Uterus (tissue), 2 donors: ENCODE data around the gene NDE1.

Experiments
- POLR2A ChIP-seq, 2 donors: fragments of 450-650 bp; IDR thresholded peaks; one replicate each; pipeline ENCODE4 v1.6.1; 2016; ENCODE audit warnings: antibody characterized with exemption in 2 of 2, mild to moderate bottlenecking in 1 of 2, moderate library complexity in 1 of 2
- TF ChIP-seq, protein P1 (sequence below), 4 experiments: fragments of 200-600 bp in 2 of 4; fragments of 450-650 bp in 2 of 4; sonication (generic) in 2 of 4; IDR thresholded peaks; one replicate each; pipeline ENCODE4 v1.5.1; 2016 to 2019; ENCODE audit warnings: antibody characterized with exemption in 4 of 4, mild to moderate bottlenecking in 2 of 4, moderate library complexity in 1 of 4

DNA sequence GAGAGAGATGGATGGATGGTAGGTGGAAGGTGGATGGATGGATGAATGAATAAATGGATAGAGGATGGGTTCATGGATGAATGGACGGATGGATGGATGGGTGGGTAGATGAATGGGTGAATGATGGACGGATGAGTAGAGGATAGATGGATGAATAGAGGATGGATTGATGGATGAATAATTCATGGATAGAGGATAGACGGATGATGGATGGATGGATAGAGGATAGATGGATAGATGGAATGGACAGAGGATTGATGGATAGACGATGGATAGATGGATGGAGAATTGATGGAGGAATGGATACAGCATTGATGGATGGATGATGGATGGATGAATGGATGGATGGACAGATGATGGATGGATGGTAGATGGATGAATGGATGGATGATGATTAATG, 115.1 kb downstream of the NDE1 start:
- TF ChIP-seq, protein P1, sequence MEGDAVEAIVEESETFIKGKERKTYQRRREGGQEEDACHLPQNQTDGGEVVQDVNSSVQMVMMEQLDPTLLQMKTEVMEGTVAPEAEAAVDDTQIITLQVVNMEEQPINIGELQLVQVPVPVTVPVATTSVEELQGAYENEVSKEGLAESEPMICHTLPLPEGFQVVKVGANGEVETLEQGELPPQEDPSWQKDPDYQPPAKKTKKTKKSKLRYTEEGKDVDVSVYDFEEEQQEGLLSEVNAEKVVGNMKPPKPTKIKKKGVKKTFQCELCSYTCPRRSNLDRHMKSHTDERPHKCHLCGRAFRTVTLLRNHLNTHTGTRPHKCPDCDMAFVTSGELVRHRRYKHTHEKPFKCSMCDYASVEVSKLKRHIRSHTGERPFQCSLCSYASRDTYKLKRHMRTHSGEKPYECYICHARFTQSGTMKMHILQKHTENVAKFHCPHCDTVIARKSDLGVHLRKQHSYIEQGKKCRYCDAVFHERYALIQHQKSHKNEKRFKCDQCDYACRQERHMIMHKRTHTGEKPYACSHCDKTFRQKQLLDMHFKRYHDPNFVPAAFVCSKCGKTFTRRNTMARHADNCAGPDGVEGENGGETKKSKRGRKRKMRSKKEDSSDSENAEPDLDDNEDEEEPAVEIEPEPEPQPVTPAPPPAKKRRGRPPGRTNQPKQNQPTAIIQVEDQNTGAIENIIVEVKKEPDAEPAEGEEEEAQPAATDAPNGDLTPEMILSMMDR (IDR thresholded peaks at IDR 0.05): no peak
- no peak for TF ChIP-seq POLR2A (IDR thresholded peaks at IDR 0.05)
